H9 (cell line): ENCODE data around the gene CYGB. TPM values are rescaled to one million over a fixed set of nuclear protein-coding genes. Genes with fewer than 3 reads are reported as not detected.

Experiments used
- DNase-seq: peaks from one replicate; pipeline ENCODE4 v3.0.0-alpha.2; 2017
- H2AFZ ChIP-seq: one replicate; pipeline ENCODE4 v1.6.1; 2013; ENCODE audit warnings: mild to moderate bottlenecking, low read length, control low read depth, moderate library complexity
- H2AK5ac ChIP-seq: 2 replicates; pipeline ENCODE4 v1.6.1; 2013; ENCODE audit warnings: low read length, control low read depth, mixed read lengths; ENCODE audit not compliant: insufficient read length
- H2BK120ac ChIP-seq: one replicate; pipeline ENCODE4 v1.6.1; 2013; ENCODE audit warnings: low read depth, mild to moderate bottlenecking, low read length, control low read depth, inconsistent platforms; ENCODE audit not compliant: poor library complexity, severe bottlenecking
- H2BK12ac ChIP-seq: 2 replicates; pipeline ENCODE4 v1.6.1; 2013; ENCODE audit warnings: low read length, control low read depth, mixed read lengths, low read depth; ENCODE audit not compliant: insufficient read length
- H2BK15ac ChIP-seq: 2 replicates; pipeline ENCODE4 v1.6.1; 2013; ENCODE audit warnings: low read depth, low read length, control low read depth
- H2BK20ac ChIP-seq: one replicate; pipeline ENCODE4 v1.6.1; 2013; ENCODE audit warnings: low read depth, mild to moderate bottlenecking, low read length, control low read depth, inconsistent platforms; ENCODE audit not compliant: poor library complexity, severe bottlenecking
- H2BK5ac ChIP-seq: 2 replicates; pipeline ENCODE4 v1.6.1; 2013; ENCODE audit warnings: low read length, control low read depth, mixed read lengths; ENCODE audit not compliant: insufficient read length
- H3K14ac ChIP-seq: 2 replicates; pipeline ENCODE4 v1.6.1; 2013; ENCODE audit warnings: low read length, control low read depth; ENCODE audit not compliant: insufficient read depth
- H3K18ac ChIP-seq: 2 replicates; pipeline ENCODE4 v1.6.1; 2013; ENCODE audit warnings: low read depth, mild to moderate bottlenecking, mixed read lengths, low read length, control low read depth; ENCODE audit not compliant: insufficient read length
- H3K23ac ChIP-seq: 2 replicates; pipeline ENCODE4 v1.6.1; 2013; ENCODE audit warnings: low read length, control low read depth, mixed read lengths, low read depth; ENCODE audit not compliant: insufficient read length
- H3K23me2 ChIP-seq: 2 replicates; pipeline ENCODE4 v1.6.1; 2013; ENCODE audit warnings: low read depth, mild to moderate bottlenecking, mixed read lengths, low read length, control low read depth; ENCODE audit not compliant: insufficient read length, poor library complexity, severe bottlenecking
- H3K27ac ChIP-seq: 2 replicates; pipeline ENCODE4 v1.5.1; 2013; ENCODE audit warnings: low read length, control low read depth, mixed read lengths, low read depth; ENCODE audit not compliant: insufficient read length
- H3K27me3 ChIP-seq: 2 replicates; pipeline ENCODE4 v1.6.1; 2013; ENCODE audit warnings: low read length, control low read depth, inconsistent platforms; ENCODE audit not compliant: insufficient read depth
- H3K4ac ChIP-seq: 2 replicates; pipeline ENCODE4 v1.6.1; 2013; ENCODE audit warnings: low read depth, mild to moderate bottlenecking, control low read depth, inconsistent platforms, low read length, moderate library complexity
- H3K4me1 ChIP-seq: 2 replicates; pipeline ENCODE4 v1.6.1; 2013; ENCODE audit warnings: low read length, control low read depth, inconsistent platforms; ENCODE audit not compliant: insufficient read depth
- H3K4me2 ChIP-seq: 2 replicates; pipeline ENCODE4 v1.6.1; 2013; ENCODE audit warnings: low read length, control low read depth, mixed read lengths; ENCODE audit not compliant: insufficient read length, insufficient read depth
- H3K56ac ChIP-seq: 2 replicates; pipeline ENCODE4 v1.6.1; 2013; ENCODE audit warnings: low read depth, mild to moderate bottlenecking, mixed read lengths, low read length, control low read depth; ENCODE audit not compliant: insufficient read length
- H3K79me1 ChIP-seq: 2 replicates; pipeline ENCODE4 v1.6.1; 2013; ENCODE audit warnings: low read depth, mild to moderate bottlenecking, moderate library complexity, low read length, control low read depth, inconsistent platforms; ENCODE audit not compliant: insufficient read depth, poor library complexity, severe bottlenecking
- H3K79me2 ChIP-seq: 2 replicates; pipeline ENCODE4 v1.6.1; 2013; ENCODE audit warnings: low read length, control low read depth, inconsistent platforms; ENCODE audit not compliant: insufficient read depth
- H3K9ac ChIP-seq: 2 replicates; pipeline ENCODE4 v1.6.1; 2013; ENCODE audit warnings: low read length, control low read depth, mixed read lengths; ENCODE audit not compliant: insufficient read length; ENCODE audit errors: extremely low read depth
- H3K9me3 ChIP-seq: one replicate; pipeline ENCODE4 v1.6.1; 2013; ENCODE audit warnings: low read depth, low read length, inconsistent platforms; ENCODE audit not compliant: control insufficient read depth
- H3T11ph ChIP-seq: one replicate; pipeline ENCODE4 v1.6.1; 2013; ENCODE audit warnings: mild to moderate bottlenecking, low read length, control low read depth, inconsistent platforms
- H4K20me1 ChIP-seq: one replicate; pipeline ENCODE4 v1.6.1; 2013; ENCODE audit not compliant: control insufficient read depth, insufficient read length, insufficient read depth
- H4K5ac ChIP-seq: 2 replicates; pipeline ENCODE4 v1.6.1; 2013; ENCODE audit warnings: low read depth, mild to moderate bottlenecking, mixed read lengths, low read length, control low read depth; ENCODE audit not compliant: insufficient read length
- H4K8ac ChIP-seq: replicated peaks from 2 replicates; pipeline ENCODE4 v1.6.1; 2013; ENCODE audit warnings: low read length, control low read depth, mixed read lengths, low read depth; ENCODE audit not compliant: insufficient read length
- H4K91ac ChIP-seq: 2 replicates; pipeline ENCODE4 v1.6.1; 2013; ENCODE audit warnings: low read depth, mild to moderate bottlenecking, moderate library complexity, mixed read lengths, low read length, control low read depth; ENCODE audit not compliant: insufficient read length
- H3K27ac Mint-ChIP-seq, 3 experiments: 2 replicates in 2 of 3; 3 replicates in 1 of 3; pipeline ENCODE4 v1.8.0; 2020 to 2021; ENCODE audit warnings: mixed read lengths in 3 of 3, mild to moderate bottlenecking in 1 of 3, moderate library complexity in 1 of 3
- H3K27me3 Mint-ChIP-seq: 2 replicates; pipeline ENCODE4 v1.8.0; 2021; ENCODE audit warnings: low read depth, mild to moderate bottlenecking, moderate library complexity, mixed read lengths
- H3K36me3 Mint-ChIP-seq, 3 experiments: 2 replicates in 2 of 3; 3 replicates in 1 of 3; pipeline ENCODE4 v1.8.0; 2020 to 2021; ENCODE audit warnings: low read depth in 3 of 3, mixed read lengths in 3 of 3; ENCODE audit not compliant: insufficient read depth in 1 of 3
- H3K4me1 Mint-ChIP-seq, 2 experiments: 2 replicates each; pipeline ENCODE4 v1.8.0; 2020; ENCODE audit warnings: mixed read lengths in 2 of 2
- H3K4me3 Mint-ChIP-seq, 2 experiments: 2 replicates in 1 of 2; 3 replicates in 1 of 2; pipeline ENCODE4 v1.8.0; 2020 to 2021; ENCODE audit warnings: mild to moderate bottlenecking in 2 of 2, mixed read lengths in 2 of 2, moderate library complexity in 1 of 2
- H3K9me3 Mint-ChIP-seq, 2 experiments: 2 replicates in 1 of 2; 3 replicates in 1 of 2; pipeline ENCODE4 v1.8.0; 2020; ENCODE audit warnings: mild to moderate bottlenecking in 2 of 2, mixed read lengths in 2 of 2, moderate library complexity in 1 of 2
- CTCF ChIP-seq: fragments of 200-600 bp; sonication (generic); conservative IDR thresholded peaks from 3 replicates; pipeline ENCODE4 v1.8.0; 2021; ENCODE audit warnings: antibody characterized with exemption, mild to moderate bottlenecking
- WGBS: extraction: QIAGEN DNeasy Blood & Tissue Kit; methylation state at CpG from one replicate; pipeline ENCODE4 v1.1.7; 2013; ENCODE audit warnings: missing lambda C conversion rate, low lambda C conversion rate, mixed read lengths; ENCODE audit not compliant: insufficient read length; ENCODE audit errors: extremely low coverage; 5-methylcytosine and 5-hydroxymethylcytosine counted together
- total RNA-seq: library from RNA; stranded (reverse); gene quantifications from 2 replicates; pipeline ENCODE4 v1.2.1, GENCODE V29; 2021

Gene CYGB
- total RNA-seq, 1 experiment from 2014 or later: 2.4 TPM

DNA sequence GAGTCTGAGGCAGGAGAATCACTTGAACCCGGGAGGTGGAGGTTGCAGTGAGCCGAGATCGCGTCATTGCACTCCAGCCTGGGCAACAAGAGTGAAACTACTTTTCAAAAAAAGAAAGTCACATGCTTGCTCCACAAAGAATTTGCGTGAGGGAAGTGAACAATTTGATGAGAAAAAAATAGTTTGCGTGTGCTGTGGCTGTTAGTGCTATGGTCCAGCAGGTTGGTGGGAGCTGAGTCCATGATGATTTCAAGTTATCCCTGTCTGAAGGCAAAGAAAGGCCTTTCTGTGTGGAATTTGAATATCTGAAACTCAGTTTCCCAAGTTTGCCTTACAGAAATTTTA, 23.3 kb upstream of the CYGB start:
- TF ChIP-seq CTCF: no peak
- Histone ChIP-seq H4K91ac (no peak overlapping the region), H3K4me2 (no peak overlapping the region), H3K18ac (no peak overlapping the region), H2BK20ac (no peak overlapping the region), H3K4me1 (no peaks in the 10 kb centered on the region), H3K27ac (no peak overlapping the region), H2AFZ (no peak overlapping the region), H3T11ph (no peak overlapping the region), H2BK5ac (no peak overlapping the region), H4K20me1 (no peaks in the 10 kb centered on the region), H3K27me3 (no peaks in the 10 kb centered on the region), H4K8ac (no peak overlapping the region), H3K9ac (peak overlapping the region; percentile 19), H3K4ac (no peak overlapping the region), H4K5ac (no peak overlapping the region), H3K14ac (no peak overlapping the region), H3K79me1 (peaks cover 2% of the 10 kb centered on the region), H3K23ac (no peak overlapping the region), H2BK120ac (no peak overlapping the region), H3K9me3 (no peaks in the 10 kb centered on the region), H3K79me2 (peaks cover 35% of the 10 kb centered on the region), H2AK5ac (no peak overlapping the region), H2BK12ac (no peak overlapping the region), H3K23me2 (peaks cover 6% of the 10 kb centered on the region), H3K56ac (no peak overlapping the region), H2BK15ac (no peak overlapping the region)
- Mint-ChIP-seq H3K36me3 (peaks cover 46 to 73% (median 65%) of the 10 kb centered on the region in 3 experiments), H3K27ac (peak overlapping the region in 1 of 3 experiments; percentile 72; a peak in 3 of 7 replicates), H3K4me3 (peak overlapping the region; percentile 69 to 97), H3K9me3 (no peaks in the 10 kb centered on the region; a peak in 1 of 5 replicates), H3K27me3 (no peaks in the 10 kb centered on the region; the same call in 1 of the 2 replicates), H3K4me1 (peaks cover 33 to 42% of the 10 kb centered on the region in 2 experiments)
- WGBS: no CpG with 5 or more reads among the region's 6 CpGs
- no peak for DNase-seq
